HG02623 (cell line): ENCODE results near the gene SHROOM1.
"Not testable (repeated sequence)": the region's sequence is repeated elsewhere in the genome, so short reads cannot be mapped to it uniquely, and the experiment has no call there.

Experiments used
- ATAC-seq: cut with Tn5 transposase; IDR thresholded peaks from one replicate; pipeline ENCODE4 v1.9.1; 2021; ENCODE audit warnings: moderate library complexity; ENCODE audit not compliant: unreplicated experiment

Gene SHROOM1

DNA sequence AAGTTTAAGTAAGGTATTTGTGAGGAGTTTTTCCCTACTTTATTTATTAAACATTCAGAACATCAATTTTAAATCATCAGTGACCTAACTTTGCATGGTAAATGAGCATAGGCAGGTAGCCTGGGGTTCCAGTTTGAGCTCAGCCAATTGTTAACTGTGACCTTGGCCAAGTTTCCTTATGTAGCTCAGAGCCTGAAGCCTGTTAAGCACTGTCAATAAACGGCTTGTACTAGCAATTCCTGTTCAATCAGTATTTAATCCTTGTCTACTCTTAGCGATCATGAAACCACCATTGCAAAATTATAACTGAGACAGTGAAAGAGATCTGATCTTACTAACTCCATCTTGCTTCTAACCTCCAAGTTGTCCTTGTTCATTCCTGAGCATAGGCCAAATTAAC is 22.0 kb downstream of the SHROOM1 start:
- ATAC-seq, result no peak

DNA sequence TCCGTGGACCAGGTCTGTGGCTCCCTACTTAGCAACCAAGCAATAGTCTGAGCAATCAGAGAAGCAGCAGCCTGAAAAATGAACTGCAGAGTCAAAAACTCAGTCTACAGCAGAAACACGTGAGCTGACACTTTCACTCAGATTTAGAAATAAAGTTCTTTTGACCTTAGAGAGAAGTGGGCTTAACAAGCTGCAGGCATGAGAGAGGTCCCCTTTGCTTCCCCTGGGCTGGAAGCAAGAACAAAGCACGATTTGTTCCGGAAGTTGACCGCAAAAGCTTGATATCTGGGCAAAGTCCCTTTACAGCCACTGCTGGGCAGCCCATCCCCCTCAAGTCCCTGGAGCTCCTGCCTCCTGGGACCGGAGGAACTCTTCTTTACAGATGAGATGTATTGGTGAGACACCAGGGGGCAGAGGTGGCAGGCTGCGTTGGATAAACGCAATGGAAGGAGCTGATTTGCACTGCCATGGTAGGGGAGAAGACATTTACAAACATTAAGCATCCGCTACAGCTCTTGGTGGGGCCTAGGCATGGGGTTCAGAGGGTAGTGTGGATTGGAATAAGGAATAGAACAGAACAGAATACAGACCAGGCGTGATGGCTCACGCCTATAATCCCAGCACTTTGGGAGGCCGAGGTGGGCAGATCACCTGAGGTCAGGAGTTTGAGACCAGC is 23.1 kb downstream of the SHROOM1 start:
- ATAC-seq, result no peak

DNA sequence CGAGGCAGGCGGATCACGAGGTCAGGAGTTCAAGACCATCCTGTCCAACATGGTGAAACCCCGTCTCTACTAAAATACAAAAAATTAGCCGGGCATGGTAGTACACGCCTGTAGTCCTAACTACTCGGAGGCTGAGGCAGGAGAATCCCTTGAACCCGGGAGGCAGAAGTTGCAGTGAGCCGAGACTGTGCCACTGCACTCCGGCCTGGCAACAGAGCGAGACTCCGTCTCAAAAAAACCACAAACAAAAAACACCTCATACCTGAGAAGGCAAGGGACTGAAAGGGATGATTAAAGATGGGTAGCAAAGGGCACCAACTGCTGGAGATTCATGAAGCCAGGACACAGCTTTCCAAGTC is 23.7 kb downstream of the SHROOM1 start:
- not testable (repeated sequence) for ATAC-seq

DNA sequence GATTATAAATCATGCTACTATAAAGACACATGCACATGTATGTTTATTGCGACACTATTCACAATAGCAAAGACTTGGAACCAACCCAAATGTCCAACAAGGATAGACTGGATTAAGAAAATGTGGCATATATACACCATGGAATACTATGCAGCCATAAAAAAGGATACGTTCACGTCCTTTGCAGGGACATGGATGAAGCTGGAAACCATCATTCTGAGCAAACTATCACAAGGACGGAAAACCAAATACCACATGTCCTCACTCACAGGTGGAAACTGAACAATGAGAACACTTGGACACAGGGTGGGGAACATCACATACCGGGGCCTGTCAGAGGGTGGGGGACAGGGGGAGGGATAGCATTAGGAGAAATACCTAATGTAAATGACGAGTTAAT is 24.6 kb downstream of the SHROOM1 start:
- not testable (repeated sequence) for ATAC-seq

DNA sequence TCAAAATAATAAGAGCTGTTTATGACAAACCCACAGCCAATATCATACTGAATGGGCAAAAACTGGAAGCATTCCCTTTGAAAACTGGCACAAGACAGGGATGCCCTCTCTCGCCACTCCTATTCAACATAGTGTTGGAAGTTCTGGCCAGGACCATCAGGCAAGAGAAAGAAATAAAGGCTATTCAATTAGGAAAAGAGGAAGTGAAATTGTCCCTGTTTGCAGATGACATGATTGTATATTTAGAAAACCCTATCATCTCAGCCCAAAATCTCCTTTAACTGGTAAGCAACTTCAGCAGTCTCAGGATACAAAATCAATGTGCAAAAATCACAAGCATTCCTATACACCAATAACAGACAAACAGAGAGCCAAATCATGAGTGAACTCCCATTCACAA is 26.2 kb downstream of the SHROOM1 start:
- not testable (repeated sequence) for ATAC-seq

DNA sequence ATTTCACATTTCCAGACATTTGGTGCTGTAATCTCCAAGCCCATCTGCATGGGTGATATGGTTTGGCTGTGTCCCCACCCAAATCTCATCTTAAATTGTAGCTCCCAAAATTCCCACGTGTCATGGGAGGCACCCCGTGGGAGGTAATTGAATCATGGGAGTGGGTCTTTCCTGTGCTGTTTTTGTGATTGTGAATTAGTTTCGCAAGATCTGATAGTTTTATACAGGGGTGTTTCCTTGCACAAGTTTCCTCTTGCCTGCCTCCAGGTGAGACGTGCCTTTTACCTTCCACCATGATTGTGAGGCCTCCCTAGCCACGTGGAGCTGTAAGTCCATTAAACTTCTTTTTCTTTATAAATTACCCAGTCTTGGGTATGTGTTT is 27.8 kb downstream of the SHROOM1 start:
- ATAC-seq, result not testable (repeated sequence)

DNA sequence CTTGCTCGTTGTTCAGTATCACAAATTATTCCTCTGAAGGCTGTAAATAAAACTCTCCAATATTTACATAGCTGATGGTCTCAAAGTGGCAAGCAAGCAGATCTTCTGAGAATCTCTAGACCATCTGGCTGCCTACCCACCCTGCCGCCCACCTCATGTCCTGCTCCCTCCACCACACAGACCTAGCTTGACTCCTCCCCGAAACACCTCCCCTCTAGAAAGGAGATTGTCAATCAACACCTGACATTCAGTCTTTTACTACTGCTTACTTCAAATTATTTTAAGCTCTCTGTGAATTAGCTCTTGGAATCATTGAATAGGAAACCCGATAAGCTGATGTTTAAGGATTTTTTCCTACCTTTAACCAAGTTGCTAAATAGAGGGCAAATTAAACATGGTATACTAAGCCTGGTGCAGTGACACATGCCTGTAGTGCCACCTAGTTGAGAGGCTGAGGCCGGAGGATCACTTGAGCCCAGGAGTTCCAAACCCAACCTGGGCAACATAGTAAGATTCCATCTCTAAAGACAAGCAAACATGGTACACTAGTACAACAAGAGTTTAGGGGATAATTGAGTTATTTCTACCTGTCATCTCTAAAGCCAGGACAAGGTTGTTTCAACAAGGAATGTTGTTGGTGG is 28.3 kb downstream of the SHROOM1 start:
- no peak for ATAC-seq

DNA sequence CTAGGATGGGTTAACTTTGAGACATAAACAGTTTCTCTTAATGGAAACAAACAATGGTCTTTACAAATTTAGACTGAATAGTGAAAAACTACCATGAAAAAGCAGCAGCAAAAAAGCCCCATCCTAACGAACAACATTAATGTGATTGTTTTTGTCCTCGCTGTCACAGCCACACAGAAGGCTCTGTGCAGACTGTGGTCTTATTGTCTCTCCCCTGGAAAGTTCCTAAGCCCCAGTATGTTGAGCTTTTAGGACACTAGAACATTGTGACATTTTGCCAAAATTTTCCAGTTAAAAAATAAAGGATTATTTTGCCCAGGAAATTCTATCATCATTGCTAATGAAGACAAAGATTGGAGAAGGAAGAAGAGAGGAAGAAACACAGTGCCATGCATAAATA is 29.9 kb downstream of the SHROOM1 start:
- ATAC-seq, result no peak

DNA sequence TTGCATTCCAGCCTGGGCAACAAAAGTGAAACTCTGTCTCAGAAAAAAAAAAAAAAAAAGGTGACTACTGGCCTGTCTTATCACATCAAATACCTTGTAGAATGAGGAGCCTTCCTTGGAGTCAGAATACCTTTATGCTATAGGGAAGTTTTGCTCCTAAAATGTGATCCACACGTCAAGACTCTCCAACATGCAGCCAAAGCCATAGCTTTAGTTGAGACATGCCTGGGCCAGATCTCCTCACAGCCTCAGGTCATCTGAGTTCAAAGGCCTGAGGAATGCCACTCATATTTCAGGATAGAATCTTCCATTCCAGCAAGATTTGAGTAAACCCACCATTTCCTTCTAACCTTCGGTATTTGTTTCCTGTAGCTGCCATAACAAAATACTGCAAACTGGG is 31.1 kb downstream of the SHROOM1 start:
- no peak for ATAC-seq

DNA sequence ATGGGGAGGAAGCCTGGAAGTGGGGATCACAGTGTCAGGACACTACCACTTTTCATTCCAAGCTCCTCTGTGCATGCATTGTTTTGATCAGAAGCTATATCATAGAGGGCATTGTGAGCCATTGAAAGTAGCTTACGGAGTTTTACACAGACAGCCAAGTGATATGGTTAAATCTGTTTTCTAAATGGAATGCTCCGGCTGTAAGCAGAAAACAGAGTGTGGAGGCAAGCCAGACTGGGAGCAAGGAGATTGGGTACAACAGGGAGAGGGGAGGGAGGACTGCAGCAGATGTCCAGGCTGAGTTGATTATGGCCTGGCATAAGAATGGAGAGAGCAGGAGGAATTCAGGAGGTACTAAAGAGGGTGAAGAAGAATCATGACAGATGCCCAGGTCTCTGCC is 32.8 kb downstream of the SHROOM1 start:
- no peak for ATAC-seq

DNA sequence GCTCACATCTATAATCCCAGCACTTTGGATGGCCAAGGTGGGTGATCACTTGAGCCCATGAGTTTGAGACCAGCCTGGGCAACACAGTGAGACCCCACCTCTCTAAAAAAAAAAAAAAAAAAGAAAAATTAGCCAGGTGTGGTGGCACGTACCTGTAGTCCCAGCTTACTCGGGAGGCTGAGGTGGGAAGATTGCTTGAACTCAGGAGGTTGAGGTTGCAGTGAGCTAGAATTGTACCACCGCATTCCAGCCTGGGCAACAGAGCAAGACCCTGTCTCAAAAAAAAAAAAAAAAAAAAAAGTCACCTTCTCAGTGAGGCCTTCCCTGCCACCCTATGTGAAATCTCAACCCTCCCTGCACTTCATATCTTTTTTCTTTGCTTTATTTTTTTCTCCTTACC is 39.4 kb downstream of the SHROOM1 start:
- no peak for ATAC-seq

DNA sequence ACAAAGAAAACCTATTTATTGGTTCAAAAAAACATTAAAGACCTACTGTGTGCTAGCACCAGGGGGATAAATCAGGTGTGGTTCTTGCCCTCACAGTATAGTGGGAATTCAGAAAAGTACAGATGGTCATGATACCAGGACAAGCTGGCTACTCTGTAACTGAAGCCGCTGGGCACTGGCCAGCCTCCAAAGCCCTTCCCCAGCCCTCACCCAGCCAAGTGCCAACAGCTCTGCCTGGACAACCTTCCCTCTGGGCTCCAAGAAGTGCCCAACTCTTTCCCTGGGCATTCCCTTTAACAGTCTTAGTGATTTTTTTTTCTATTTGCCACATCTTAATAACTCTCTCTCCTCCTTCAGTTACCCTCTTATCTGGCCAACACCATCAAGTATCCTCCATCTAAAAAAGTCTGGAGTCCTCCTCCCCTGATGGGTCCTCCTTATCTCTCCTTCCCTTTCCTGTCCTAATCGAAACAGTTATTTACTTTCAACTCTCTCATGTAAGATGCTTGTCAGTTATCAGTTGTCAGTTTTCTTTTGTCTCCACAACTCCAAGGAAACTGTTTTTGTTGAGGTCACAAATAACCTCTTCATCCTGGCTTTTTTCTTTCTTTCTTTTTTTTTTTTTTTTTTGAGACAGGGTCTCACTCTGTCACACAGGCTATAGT is 40.1 kb downstream of the SHROOM1 start:
- ATAC-seq, result no peak

DNA sequence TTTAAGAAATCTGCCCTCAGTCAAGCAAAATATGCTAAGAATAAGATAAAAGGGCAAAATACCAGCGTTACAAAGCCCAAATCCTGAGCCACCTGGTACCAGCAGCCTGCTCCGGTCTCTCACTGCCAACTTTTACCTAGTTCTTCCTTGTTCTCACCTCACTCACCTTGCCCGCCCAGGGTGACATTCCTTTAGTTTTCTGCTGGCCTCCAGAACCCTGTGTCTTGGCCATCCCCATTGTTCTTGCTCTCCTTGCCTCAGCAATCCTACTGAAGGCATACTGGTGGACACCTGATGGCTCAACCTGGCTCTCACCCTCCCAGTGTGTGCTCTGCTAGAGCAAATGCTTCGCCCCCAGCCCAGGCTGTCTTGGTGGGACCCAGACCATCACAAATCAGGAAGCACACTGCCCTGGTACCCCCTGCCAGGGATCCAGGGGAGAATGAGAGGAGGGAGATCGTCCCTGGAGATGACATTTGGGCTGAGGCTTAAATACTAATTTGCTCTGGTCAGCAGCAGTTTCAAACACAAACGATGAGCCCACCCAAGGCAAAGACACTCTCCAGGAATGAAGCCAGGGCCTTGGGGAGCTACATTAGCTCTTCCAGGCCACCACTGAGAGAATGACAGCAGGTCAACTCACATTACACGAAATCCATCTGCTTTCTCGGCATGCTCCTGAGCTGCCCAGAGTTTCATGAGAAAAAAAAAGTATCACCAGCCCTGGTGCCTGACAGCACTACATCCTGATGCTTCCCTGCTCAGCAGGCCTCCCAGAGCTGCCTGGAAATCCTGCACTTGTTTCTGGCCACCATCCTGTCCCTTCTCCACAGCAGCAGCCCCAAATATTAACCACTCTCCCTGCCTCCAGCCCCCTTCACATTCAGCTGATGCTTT is 41.2 kb downstream of the SHROOM1 start:
- no peak for ATAC-seq

DNA sequence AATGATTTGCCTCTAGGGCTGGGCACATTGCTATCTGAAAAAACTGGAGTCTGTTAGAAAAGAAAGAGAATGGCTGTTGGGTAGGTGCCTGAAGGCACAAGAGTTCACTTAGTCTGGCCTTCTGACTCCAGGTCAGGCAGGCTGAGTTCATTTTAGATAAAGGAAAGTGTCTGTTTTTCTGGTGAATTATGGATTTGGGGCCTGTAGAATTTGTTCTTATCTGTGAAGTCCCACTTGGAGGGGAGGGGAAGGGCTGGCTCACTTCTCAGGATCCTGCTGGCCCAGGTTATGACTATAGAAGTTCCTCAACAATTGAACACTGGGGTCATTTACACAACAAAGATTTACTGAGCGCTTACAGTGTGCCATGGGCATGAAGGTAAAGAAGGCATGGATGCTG is 41.9 kb downstream of the SHROOM1 start:
- no peak for ATAC-seq

DNA sequence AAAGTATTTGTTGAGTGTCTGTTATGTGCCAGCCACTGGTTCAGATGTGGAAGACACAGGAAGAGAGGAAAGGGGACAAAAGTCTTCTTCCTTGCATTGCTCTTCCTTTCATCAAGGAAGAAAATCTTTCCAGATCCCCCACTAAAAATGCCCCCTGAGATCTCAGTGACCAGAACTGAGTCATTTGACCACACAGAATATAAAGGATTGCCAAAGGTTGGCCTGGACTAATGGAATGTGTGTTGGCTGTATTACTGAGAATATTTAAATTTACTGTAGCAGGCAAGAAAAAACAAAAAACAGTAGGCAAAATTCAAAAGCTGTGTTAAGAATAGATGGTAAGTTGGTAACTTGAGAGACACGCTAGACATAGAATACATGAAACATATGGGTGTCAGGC is 43.4 kb downstream of the SHROOM1 start:
- ATAC-seq, result no peak

DNA sequence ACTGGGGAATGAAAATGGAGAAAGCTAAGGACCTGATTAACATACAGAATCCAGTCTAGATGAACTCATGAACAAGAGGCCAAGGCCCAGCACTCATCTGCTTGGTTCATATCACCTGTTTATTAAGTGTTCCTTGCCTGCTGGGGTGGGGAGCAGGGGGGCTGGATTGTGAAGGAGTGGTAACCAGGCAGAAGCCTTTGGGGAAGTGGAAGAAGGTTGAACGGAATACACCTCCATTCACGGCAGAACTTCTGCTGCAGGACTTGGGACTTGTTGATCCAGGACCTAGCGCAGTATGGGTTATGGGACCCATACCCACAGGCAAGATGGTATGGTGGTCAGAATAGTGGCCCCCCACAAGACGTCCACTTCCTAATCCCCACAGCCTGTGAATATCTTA is 44.6 kb downstream of the SHROOM1 start:
- no peak for ATAC-seq

DNA sequence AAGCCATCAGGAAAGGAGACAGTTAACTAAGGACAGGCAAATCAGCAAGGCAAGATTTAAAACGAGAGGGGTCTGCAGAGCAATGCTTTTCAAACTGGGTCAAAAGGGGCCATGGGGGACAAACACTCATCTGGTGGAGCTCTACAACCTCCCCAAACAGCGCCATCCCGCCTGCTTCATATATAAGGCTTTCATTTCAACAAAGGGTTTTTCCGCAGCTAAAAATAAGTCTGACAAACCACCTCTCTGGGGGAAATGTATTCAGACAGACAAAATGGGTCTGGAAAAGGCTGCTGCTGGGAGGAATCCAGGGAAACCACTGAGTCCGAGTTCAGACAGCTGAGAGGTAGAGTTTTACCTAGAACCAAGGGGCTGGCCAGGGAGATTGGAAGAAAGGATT is 45.1 kb downstream of the SHROOM1 start:
- no peak for ATAC-seq

DNA sequence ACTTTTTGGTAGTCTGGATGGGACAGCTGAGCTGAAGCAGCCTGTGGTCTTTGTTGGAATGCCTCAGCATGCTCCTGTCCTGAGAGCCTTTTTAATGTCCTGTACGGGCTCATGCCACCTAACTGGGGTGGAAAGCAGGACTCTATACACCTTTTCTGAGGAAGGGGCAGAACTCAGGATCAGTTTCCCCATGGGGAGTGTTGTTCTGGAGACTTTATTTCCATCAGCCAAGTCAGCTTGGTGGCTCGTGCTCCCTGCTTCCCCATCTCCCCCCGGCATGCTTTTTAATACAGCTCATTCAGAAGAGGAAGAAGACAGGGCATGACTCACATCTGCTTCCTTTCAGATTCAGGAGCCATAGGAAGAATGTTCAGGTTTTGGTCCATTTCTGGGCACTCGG is 48.3 kb downstream of the SHROOM1 start:
- no peak for ATAC-seq

DNA sequence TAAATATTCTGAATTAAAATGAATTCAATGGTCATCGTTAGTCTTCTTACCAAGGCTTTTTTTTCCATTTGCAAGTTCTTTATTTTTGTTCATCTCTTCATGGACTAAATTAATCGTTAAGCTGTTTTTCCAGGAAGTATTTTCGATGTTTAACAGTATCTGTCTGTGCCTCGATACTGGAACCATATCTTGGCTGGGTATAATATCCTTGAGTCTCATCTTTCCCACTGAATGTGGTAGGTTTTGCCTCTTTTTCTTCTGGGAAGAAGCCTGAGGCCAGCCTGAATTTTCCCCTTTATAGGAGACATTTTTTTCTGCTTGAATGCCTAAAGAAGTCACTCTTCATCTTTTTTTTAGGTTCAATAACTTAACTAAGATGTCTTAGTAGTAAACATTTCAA is 49.4 kb downstream of the SHROOM1 start:
- no peak for ATAC-seq

DNA sequence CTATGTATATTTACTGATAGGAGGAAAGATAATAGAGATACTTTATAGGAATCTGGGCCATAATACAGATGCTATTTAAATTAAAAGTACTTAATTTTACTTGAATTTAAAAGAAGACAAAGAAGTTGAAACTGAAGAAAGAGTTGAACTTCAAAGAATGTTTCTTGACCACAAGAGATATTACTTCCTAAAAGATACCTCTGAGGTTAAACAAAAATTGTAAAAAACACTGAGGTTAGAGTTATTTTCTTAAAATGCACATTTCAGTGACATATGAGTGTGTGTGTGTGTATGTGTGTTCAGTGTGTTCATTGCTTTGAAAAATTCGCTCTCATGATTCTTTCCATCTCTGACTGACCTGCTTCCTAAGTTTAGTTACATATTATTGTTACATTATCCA is 49.9 kb downstream of the SHROOM1 start:
- ATAC-seq, result no peak

DNA sequence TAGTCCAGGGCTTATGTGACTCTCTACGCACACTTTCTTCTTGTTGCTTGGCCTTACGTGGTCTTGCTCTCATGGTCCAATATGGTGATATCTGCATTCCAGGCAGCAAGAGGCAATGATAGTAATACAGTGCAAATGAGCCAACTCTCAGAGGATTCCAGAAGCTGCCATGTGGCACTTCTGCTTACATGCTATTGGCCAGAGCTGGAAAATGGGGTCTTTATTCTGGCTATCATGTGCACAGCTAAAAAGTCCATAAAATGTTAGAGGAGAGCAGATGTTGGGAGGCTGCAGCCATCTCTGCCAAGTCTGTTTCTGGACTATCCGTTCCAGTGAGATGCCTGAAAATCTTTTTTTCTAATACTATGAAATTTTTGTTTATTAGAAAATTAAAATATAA is 50.5 kb downstream of the SHROOM1 start:
- no peak for ATAC-seq

DNA sequence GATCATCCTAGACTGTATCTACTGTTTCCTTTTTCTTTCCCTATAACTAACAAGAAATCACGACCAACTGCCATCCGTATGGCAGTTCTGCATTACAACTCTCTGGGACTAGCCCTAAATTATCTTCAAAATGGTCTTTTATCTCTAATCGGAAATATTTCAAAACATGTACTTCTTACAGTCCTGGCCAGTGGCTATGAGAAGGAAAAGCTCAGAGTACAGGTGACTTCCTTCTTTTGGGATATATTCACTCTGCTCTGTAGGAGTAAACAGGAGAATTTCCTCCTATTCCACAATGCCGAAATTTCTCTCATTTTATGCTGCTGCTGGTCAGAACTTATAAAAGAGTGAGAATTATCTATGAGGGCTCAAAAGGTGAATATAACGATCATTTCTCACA is 51.6 kb downstream of the SHROOM1 start:
- no peak for ATAC-seq
